Measurements from ENCODE around the gene PBRM1. TPM values are rescaled to one million over a fixed set of nuclear protein-coding genes. Genes with fewer than 3 reads are reported as not detected.

The PBRM1 gene
- total and polyA plus RNA-seq, 2 experiments from 2014 or later = 57.5 to 72.5 TPM

DNA sequence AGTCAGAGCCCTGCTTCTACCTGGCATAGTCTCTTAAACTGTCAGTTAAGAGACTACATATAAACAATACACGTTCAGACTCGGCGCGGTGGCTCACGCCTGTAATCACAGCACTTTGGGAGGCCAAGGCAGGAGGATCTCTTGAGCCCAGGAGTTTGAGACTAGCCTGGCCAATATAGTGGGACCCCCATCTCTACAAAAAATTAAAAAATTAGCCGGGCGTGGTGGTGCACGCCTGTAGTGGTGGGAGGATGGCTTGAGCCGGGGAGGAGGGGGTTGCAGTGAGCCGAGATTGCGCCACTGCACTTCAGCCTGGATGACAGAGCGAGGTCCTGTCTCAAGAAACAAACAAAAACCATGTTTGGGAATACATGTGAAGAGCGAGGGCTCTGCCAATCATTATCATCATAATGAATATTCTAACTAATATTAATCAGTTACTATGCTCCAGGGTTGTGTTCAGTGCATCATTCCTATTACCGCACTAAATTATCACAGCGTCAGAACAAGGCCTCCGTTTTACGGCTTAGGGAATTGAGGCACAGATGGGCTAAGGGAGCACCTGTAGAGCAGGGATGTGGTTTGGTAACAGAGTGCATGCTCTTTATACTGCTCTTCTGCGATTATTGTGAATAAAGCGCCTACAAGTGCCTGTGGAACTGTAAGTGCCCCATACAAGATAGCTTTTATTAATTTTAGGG lies 150.2 kb downstream of the PBRM1 start (continued):
- TF ChIP-seq ZNF462 (CRISPR knock-in tag; IDR thresholded peaks at IDR 0.05) = no peak
- TF ChIP-seq, protein P1, sequence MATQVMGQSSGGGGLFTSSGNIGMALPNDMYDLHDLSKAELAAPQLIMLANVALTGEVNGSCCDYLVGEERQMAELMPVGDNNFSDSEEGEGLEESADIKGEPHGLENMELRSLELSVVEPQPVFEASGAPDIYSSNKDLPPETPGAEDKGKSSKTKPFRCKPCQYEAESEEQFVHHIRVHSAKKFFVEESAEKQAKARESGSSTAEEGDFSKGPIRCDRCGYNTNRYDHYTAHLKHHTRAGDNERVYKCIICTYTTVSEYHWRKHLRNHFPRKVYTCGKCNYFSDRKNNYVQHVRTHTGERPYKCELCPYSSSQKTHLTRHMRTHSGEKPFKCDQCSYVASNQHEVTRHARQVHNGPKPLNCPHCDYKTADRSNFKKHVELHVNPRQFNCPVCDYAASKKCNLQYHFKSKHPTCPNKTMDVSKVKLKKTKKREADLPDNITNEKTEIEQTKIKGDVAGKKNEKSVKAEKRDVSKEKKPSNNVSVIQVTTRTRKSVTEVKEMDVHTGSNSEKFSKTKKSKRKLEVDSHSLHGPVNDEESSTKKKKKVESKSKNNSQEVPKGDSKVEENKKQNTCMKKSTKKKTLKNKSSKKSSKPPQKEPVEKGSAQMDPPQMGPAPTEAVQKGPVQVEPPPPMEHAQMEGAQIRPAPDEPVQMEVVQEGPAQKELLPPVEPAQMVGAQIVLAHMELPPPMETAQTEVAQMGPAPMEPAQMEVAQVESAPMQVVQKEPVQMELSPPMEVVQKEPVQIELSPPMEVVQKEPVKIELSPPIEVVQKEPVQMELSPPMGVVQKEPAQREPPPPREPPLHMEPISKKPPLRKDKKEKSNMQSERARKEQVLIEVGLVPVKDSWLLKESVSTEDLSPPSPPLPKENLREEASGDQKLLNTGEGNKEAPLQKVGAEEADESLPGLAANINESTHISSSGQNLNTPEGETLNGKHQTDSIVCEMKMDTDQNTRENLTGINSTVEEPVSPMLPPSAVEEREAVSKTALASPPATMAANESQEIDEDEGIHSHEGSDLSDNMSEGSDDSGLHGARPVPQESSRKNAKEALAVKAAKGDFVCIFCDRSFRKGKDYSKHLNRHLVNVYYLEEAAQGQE (IDR thresholded peaks at IDR 0.05; ENCODE audit: unreplicated experiment) = no peak

Measured in GM23338 (cell line).